Prostate gland (tissue), 2 donors: ENCODE results near the gene MGAM2. TPM values are rescaled to one million over a fixed set of nuclear protein-coding genes. Genes with fewer than 3 reads are reported as not detected.

Experiments
- DNase-seq: peaks from one replicate; pipeline ENCODE4 v3.0.0-alpha.2; 2019; ENCODE audit warnings: low spot score
- H3K27ac ChIP-seq, 2 donors: fragments of 200-600 bp; sonication (generic); 2 replicates each; pipeline ENCODE4 v1.5.1; 2017 to 2019
- H3K27me3 ChIP-seq: fragments of 200-600 bp; sonication (generic); replicated peaks from 2 replicates; pipeline ENCODE4 v1.5.1; 2019; ENCODE audit not compliant: insufficient read depth
- H3K36me3 ChIP-seq, 2 donors: fragments of 200-600 bp; sonication (generic); 1 replicate in 1 of 2; 2 replicates in 1 of 2; pipeline versions ENCODE4 v1.5.1 to v1.8.1; 2017 to 2019
- H3K4me1 ChIP-seq: fragments of 200-600 bp; sonication (generic); replicated peaks from 2 replicates; pipeline ENCODE4 v1.5.1; 2019
- H3K4me3 ChIP-seq, 2 donors: fragments of 200-600 bp; sonication (generic); 2 replicates each; pipeline ENCODE4 v1.5.1; 2017 to 2019
- H3K9me3 ChIP-seq: fragments of 200-600 bp; sonication (generic); 2 replicates; pipeline ENCODE4 v1.5.1; 2017
- CTCF ChIP-seq, 4 experiments: fragments of 200-600 bp in 2 of 4; fragments of 450-650 bp in 2 of 4; sonication (generic) in 2 of 4; IDR thresholded peaks; 1 replicate in 3 of 4; 2 replicates in 1 of 4; pipeline ENCODE4 v1.5.1; 2016 to 2019; ENCODE audit warnings: antibody characterized with exemption in 4 of 4, mild to moderate bottlenecking in 2 of 4, moderate library complexity in 2 of 4
- POLR2A ChIP-seq: fragments of 450-650 bp; IDR thresholded peaks from one replicate; pipeline ENCODE4 v1.6.1; 2016; ENCODE audit warnings: antibody characterized with exemption, mild to moderate bottlenecking
- POLR2AphosphoS5 ChIP-seq: sonication (generic); formaldehyde crosslinking; IDR thresholded peaks from one replicate; pipeline ENCODE4 v1.6.1; 2017; ENCODE audit warnings: antibody characterized with exemption
- WGBS: methylation state at CpG from one replicate; pipeline ENCODE4 v1.1.5; 2018; 5-methylcytosine and 5-hydroxymethylcytosine counted together
- intact Hi-C: fragments of 100-400 bp; cut with DNase I; formaldehyde crosslinking; loops from one replicate; pipeline ENCODE4 v1.14.2; 2022
- total RNA-seq, 2 donors: library from RNA; depleted of rRNA; stranded (reverse); fragments of >200 nt; gene quantifications; one replicate each; pipeline ENCODE4 v1.1.0, GENCODE V29; 2016

The MGAM2 gene
- total RNA-seq, 2 donors from 2014 or later, result 0.36 to 0.51 TPM

GRCh38 chr7:142200206-142200605 is 88.7 kb downstream of the MGAM2 start:
- H3K27me3 ChIP-seq, result no peaks in the 10 kb centered on the region
- no peak overlapping the region for H3K4me3 ChIP-seq
- no peaks in the 10 kb centered on the region for H3K36me3 ChIP-seq
- H3K9me3 ChIP-seq, result no peaks in the 10 kb centered on the region
- WGBS, result 89% methylated on average over 1 of the region's 1 CpG
- intact Hi-C loops, result no loop called here
- no peak overlapping the region for H3K27ac ChIP-seq
- no peak for DNase-seq
- TF ChIP-seq CTCF (IDR thresholded peaks at IDR 0.05) (no peak), POLR2A (no peak), POLR2AphosphoS5 (no peak)
- H3K4me1 ChIP-seq, result no peaks in the 10 kb centered on the region

GRCh38 chr7:142228537-142229104 is 117.1 kb downstream of the MGAM2 start:
- no peak for DNase-seq
- no peaks in the 10 kb centered on the region for H3K4me1 ChIP-seq
- H3K36me3 ChIP-seq, result no peaks in the 10 kb centered on the region
- H3K9me3 ChIP-seq, result no peaks in the 10 kb centered on the region
- H3K27me3 ChIP-seq, result no peaks in the 10 kb centered on the region
- TF ChIP-seq POLR2A (no peak), CTCF (IDR thresholded peaks at IDR 0.05) (no peak), POLR2AphosphoS5 (no peak)
- intact Hi-C loops, result no loop called here
- 28% methylated on average over 1 of the region's 1 CpG for WGBS
- no peak overlapping the region for H3K27ac ChIP-seq
- H3K4me3 ChIP-seq, result no peak overlapping the region

- DNase-seq, result no peak
- 23% methylated on average over 7 of the region's 7 CpGs for WGBS
Observed at GRCh38 chr7:142231716-142232115, 120.2 kb downstream of the MGAM2 start.

GRCh38 chr7:142240546-142240945 is 129.0 kb downstream of the MGAM2 start:
- H3K9me3 ChIP-seq, result no peaks in the 10 kb centered on the region
- WGBS, result 64% methylated on average over 4 of the region's 4 CpGs
- no peak overlapping the region for H3K27ac ChIP-seq
- H3K36me3 ChIP-seq, result no peaks in the 10 kb centered on the region
- no peak overlapping the region for H3K4me3 ChIP-seq
- no peak for DNase-seq
- intact Hi-C loops, result no loop called here
- no peaks in the 10 kb centered on the region for H3K4me1 ChIP-seq
- no peak for TF ChIP-seq CTCF (IDR thresholded peaks at IDR 0.05)
- TF ChIP-seq POLR2A, result no peak
- TF ChIP-seq POLR2AphosphoS5, result no peak
- H3K27me3 ChIP-seq, result no peaks in the 10 kb centered on the region

More at GRCh38 chr7:142231716-142232115, 120.2 kb downstream of the MGAM2 start:
- no peak overlapping the region for H3K4me3 ChIP-seq
- H3K9me3 ChIP-seq, result no peaks in the 10 kb centered on the region
- no peaks in the 10 kb centered on the region for H3K27me3 ChIP-seq
- intact Hi-C loops, result no loop called here
- H3K27ac ChIP-seq, result no peak overlapping the region
- H3K36me3 ChIP-seq, result no peaks in the 10 kb centered on the region
- TF ChIP-seq CTCF (IDR thresholded peaks at IDR 0.05) (no peak), POLR2A (no peak), POLR2AphosphoS5 (no peak)
- no peaks in the 10 kb centered on the region for H3K4me1 ChIP-seq

- WGBS, result 89% methylated on average over 10 of the region's 10 CpGs
- H3K27me3 ChIP-seq, result no peaks in the 10 kb centered on the region
- no peaks in the 10 kb centered on the region for H3K4me1 ChIP-seq
- no peaks in the 10 kb centered on the region for H3K9me3 ChIP-seq
- H3K27ac ChIP-seq, result no peak overlapping the region
- DNase-seq, result no peak
- intact Hi-C loops, result no loop called here
- no peak for TF ChIP-seq POLR2A
- no peak for TF ChIP-seq CTCF (IDR thresholded peaks at IDR 0.05)
- TF ChIP-seq POLR2AphosphoS5, result no peak
- H3K36me3 ChIP-seq, result no peaks in the 10 kb centered on the region
- H3K4me3 ChIP-seq, result no peak overlapping the region
Observed at GRCh38 chr7:142243823-142244222, 132.3 kb downstream of the MGAM2 start.
